VCaP (cell line): Measurements from ENCODE around the gene LGR4.
A peak's percentile ranks its signal among the peaks of the same experiment; 100 is the strongest.

Source experiments
- H3K27ac ChIP-seq: fragments of 450-650 bp; 2 replicates; pipeline ENCODE4 v1.5.1; 2017
- CTCF ChIP-seq: fragments of 450-650 bp; conservative IDR thresholded peaks from 2 replicates; pipeline ENCODE4 v1.5.1; 2017; ENCODE audit warnings: mild to moderate bottlenecking, moderate library complexity

Gene LGR4

GRCh38 chr11:27509908-27510307 is 37.3 kb upstream of the LGR4 start:
- H3K27ac ChIP-seq = no peak overlapping the region
- no peak for TF ChIP-seq CTCF

- H3K27ac ChIP-seq = peak overlapping the region; percentile 85; the same call in 1 of the 2 replicates
- no peak for TF ChIP-seq CTCF
Observed at GRCh38 chr11:27507557-27508322, 35.1 kb upstream of the LGR4 start.

- TF ChIP-seq CTCF = no peak; the same call in 1 of the 2 replicates
- H3K27ac ChIP-seq = peak within 1 kb of the TSS; percentile 85
Observed at GRCh38 chr11:27506200-27507182, 33.9 kb upstream of the LGR4 start, which contains the start of gene LIN7C. Gene LIN7C, minus strand, starts transcription at chr11:27506769. Its CDS starts 17 bp downstream, at chr11:27506752.

GRCh38 chr11:27505781-27506180 is 33.2 kb upstream of the LGR4 start:
- H3K27ac ChIP-seq = peak overlapping the region; percentile 85
- TF ChIP-seq CTCF = no peak

- no peak for TF ChIP-seq CTCF
- no peak overlapping the region for H3K27ac ChIP-seq
Observed at GRCh38 chr11:27504205-27504604, 31.6 kb upstream of the LGR4 start.

GRCh38 chr11:27501100-27501499 is 28.5 kb upstream of the LGR4 start:
- H3K27ac ChIP-seq = no peak overlapping the region
- TF ChIP-seq CTCF = no peak

GRCh38 chr11:27497911-27498310 is 25.3 kb upstream of the LGR4 start:
- no peak overlapping the region for H3K27ac ChIP-seq
- TF ChIP-seq CTCF = no peak
